Stimulated activated CD4-positive, alpha-beta T cell treated with anti-CD3 and anti-CD28 coated beads, Interleukin-15, amount 100 ng/mL, for 1 hour (primary cell): ENCODE measurements around the gene PCCA.
"Not testable (repeated sequence)": the region's sequence is repeated elsewhere in the genome, so short reads cannot be mapped to it uniquely, and the experiment has no call there.

Source experiments
- DNase-seq, 2 donors: peaks; one replicate each; pipeline ENCODE4 v3.0.0-alpha.2; 2020; ENCODE audit warnings: low read depth in 1 of 2, low spot score in 1 of 2

PCCA gene

GRCh38 chr13:100088644-100089464 is at the start of gene PCCA:
PCCA (plus strand) TSS chr13:100089093; CDS start chr13:100089121, 28 bp downstream.
- peak; percentile 29 to 61 for DNase-seq

- DNase-seq, result no peak
These were observed 49.2 kb upstream of the PCCA start for GRCh38 chr13:100039740-100040139.

GRCh38 chr13:100040196-100040595 is 48.7 kb upstream of the PCCA start:
- no peak for DNase-seq

- no peak for DNase-seq
These were observed 44.0 kb upstream of the PCCA start for GRCh38 chr13:100044936-100045335.

- DNase-seq, result no peak
These were observed 43.5 kb upstream of the PCCA start for GRCh38 chr13:100045355-100045754.

GRCh38 chr13:100051070-100051469 is 37.8 kb upstream of the PCCA start:
- no peak for DNase-seq

- no peak for DNase-seq
These were observed 29.1 kb upstream of the PCCA start for GRCh38 chr13:100059827-100060226.

GRCh38 chr13:100063333-100063732 is 25.6 kb upstream of the PCCA start:
- no peak for DNase-seq

GRCh38 chr13:100063906-100064305 is 25.0 kb upstream of the PCCA start:
- DNase-seq, result no peak

GRCh38 chr13:100068133-100068931 is 20.6 kb upstream of the PCCA start:
- no peak for DNase-seq

GRCh38 chr13:100069278-100069677 is 19.6 kb upstream of the PCCA start:
- no peak for DNase-seq

- no peak for DNase-seq
These were observed 12.9 kb upstream of the PCCA start for GRCh38 chr13:100075700-100076587.

- DNase-seq, result not testable (repeated sequence)
These were observed 9.9 kb upstream of the PCCA start for GRCh38 chr13:100079003-100079402.

GRCh38 chr13:100083401-100083800 is 5.5 kb upstream of the PCCA start:
- not testable (repeated sequence) for DNase-seq

GRCh38 chr13:100088273-100088643 is 635 bp upstream of the PCCA start:
- DNase-seq, result no peak

GRCh38 chr13:100089465-100090032 is 656 bp downstream of the PCCA start:
- DNase-seq, result no peak

- DNase-seq, result no peak
These were observed 2.0 kb downstream of the PCCA start for GRCh38 chr13:100090861-100091260.

- no peak for DNase-seq
These were observed 2.5 kb downstream of the PCCA start for GRCh38 chr13:100091391-100091790.

- not testable (repeated sequence) for DNase-seq
These were observed 3.4 kb downstream of the PCCA start for GRCh38 chr13:100092273-100092672.

GRCh38 chr13:100095498-100095897 is 6.6 kb downstream of the PCCA start:
- DNase-seq, result no peak

- no peak for DNase-seq
These were observed 7.6 kb downstream of the PCCA start for GRCh38 chr13:100096526-100096925.
